Adrenal gland (tissue), 5 donors: ENCODE measurements around the gene LNPK.

Experiments
- CTCF ChIP-seq, 6 experiments: fragments of 450-650 bp in 4 of 6; fragments of 200-600 bp in 2 of 6; sonication (generic) in 1 of 6; IDR thresholded peaks; 1 replicate in 5 of 6; 2 replicates in 1 of 6; pipeline versions ENCODE4 v1.5.1 to v1.8.0; 2016 to 2021; ENCODE audit warnings: antibody characterized with exemption in 6 of 6, mild to moderate bottlenecking in 2 of 6, moderate library complexity in 1 of 6
- POLR2A ChIP-seq, 2 donors: fragments of 450-650 bp; IDR thresholded peaks; one replicate each; pipeline ENCODE4 v1.6.1; 2017; ENCODE audit warnings: antibody characterized with exemption in 2 of 2, mild to moderate bottlenecking in 2 of 2, moderate library complexity in 1 of 2
- donor health status: DM: no; HTN: no; CAD: no.

DNA sequence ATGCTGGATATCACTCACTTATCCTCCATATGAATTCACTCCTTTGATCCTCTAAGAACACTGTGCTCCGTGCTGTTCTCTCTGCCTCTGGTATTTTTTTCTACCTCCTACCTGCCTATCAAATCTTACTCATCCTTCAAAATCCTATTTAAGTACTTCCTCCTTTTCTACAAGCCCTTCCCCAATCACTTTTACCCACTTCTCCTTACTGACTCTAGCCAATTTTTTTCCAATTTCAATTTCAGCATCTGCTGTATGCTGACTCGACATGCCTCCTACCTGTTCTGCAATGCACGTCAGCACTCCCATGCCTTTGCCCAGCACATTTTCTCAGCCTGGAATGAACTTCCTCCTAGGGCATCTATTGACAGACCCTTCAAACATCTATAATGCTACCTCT is 37.3 kb upstream of the LNPK start:
- TF ChIP-seq CTCF (IDR thresholded peaks at IDR 0.05) (no peak), POLR2A (IDR thresholded peaks at IDR 0.05) (no peak)
